Adrenal gland (tissue), 5 donors: ENCODE results near the gene PRMT5.

ENCODE experiments used
- POLR2A ChIP-seq, 2 donors: fragments of 450-650 bp; IDR thresholded peaks; one replicate each; pipeline ENCODE4 v1.6.1; 2017; ENCODE audit warnings: antibody characterized with exemption in 2 of 2, mild to moderate bottlenecking in 2 of 2, moderate library complexity in 1 of 2
- TF ChIP-seq, protein P1 (sequence below), 6 experiments: fragments of 450-650 bp in 4 of 6; fragments of 200-600 bp in 2 of 6; sonication (generic) in 1 of 6; IDR thresholded peaks; 1 replicate in 5 of 6; 2 replicates in 1 of 6; pipeline versions ENCODE4 v1.5.1 to v1.8.0; 2016 to 2021; ENCODE audit warnings: antibody characterized with exemption in 6 of 6, mild to moderate bottlenecking in 2 of 6, moderate library complexity in 1 of 6
- donor health status: DM: no; HTN: no; CAD: no.

DNA sequence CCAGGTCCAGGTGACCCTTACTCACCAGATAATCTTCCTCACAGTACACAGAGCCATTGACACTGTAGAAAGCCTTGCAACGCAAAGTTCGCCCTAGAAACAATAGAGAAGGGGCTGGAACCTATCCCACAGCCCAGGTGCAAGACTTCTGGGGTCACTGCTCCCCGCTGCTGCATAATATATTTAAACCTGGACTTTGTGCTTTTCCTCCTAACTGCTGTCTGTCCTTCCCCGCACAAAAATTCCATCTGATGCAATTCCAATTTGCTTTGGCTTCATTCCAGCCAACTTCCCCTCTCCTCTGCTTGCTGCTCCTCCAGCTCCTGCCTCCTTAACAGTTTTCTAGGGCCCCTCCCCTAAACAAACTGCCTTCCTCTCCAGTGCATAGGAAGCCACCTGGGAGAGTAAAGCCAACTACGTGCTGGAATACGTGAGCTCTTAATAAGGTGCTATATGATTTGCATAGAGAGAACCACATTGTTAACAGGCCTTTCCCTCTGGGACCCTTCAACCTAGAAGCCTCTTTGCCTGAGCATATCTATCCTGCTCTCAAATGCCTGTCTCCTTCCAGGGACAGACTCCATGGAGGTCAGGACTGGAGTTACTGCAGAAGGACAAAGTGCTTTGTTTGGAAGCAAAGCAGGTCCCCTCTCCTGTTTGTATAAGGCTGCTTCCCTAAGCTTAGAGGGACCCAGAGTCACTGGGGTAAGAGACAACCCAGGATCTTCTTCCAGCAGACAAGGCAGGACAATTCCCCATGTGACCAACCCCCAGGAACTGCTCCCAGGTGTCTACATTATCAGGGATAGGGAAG, 47.7 kb upstream of the PRMT5 start:
- TF ChIP-seq, protein P1, sequence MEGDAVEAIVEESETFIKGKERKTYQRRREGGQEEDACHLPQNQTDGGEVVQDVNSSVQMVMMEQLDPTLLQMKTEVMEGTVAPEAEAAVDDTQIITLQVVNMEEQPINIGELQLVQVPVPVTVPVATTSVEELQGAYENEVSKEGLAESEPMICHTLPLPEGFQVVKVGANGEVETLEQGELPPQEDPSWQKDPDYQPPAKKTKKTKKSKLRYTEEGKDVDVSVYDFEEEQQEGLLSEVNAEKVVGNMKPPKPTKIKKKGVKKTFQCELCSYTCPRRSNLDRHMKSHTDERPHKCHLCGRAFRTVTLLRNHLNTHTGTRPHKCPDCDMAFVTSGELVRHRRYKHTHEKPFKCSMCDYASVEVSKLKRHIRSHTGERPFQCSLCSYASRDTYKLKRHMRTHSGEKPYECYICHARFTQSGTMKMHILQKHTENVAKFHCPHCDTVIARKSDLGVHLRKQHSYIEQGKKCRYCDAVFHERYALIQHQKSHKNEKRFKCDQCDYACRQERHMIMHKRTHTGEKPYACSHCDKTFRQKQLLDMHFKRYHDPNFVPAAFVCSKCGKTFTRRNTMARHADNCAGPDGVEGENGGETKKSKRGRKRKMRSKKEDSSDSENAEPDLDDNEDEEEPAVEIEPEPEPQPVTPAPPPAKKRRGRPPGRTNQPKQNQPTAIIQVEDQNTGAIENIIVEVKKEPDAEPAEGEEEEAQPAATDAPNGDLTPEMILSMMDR (IDR thresholded peaks at IDR 0.05), result no peak
- no peak for TF ChIP-seq POLR2A (IDR thresholded peaks at IDR 0.05)
